HCT116 (cell line): ENCODE results near the gene TAF15. TPM values are rescaled to one million over a fixed set of nuclear protein-coding genes. Genes with fewer than 3 reads are reported as not detected.

Experiments
- ATAC-seq: fragments of 200-7000 bp; cut with Tn5 transposase; 2 replicates; pipeline ENCODE4 v1.9.1; 2020; ENCODE audit warnings: mild to moderate bottlenecking, moderate library complexity
- BruUV-seq: library from RNA; stranded (reverse); fragments of 400-500 nt; replicated peaks from 2 replicates; lab custom pipeline; 2021; lab: Mats Ljungman, UMichigan
- CTCF ChIA-PET: fragments of 300-600 bp; sonication (Branson Sonifier 250); formaldehyde crosslinking; loops from one replicate; lab custom pipeline; 2021; ENCODE audit warnings: antibody characterized with exemption; lab: Charles Lee
- POLR2A ChIA-PET: fragments of 300-600, 350-600 bp; sonication (Branson Sonifier 250); formaldehyde crosslinking; loops from one replicate; lab custom pipeline; 2021; ENCODE audit warnings: antibody characterized with exemption; lab: Charles Lee
- RAD21 ChIA-PET, 2 experiments: fragments of 300-600 bp; sonication (Branson Sonifier 250); formaldehyde crosslinking; loops; one replicate each; lab custom pipeline; 2023; ENCODE audit warnings: low total read pairs in 2 of 2; ENCODE audit not compliant: uncharacterized antibody in 2 of 2, unreplicated experiment in 2 of 2, low non-redundant PET in 1 of 2; lab: Charles Lee
- DNase-seq: peaks from one replicate; pipeline ENCODE4 v3.0.0-alpha.2; 2010; ENCODE audit warnings: low read depth, low spot score
- H2AFZ ChIP-seq: fragments of 200-600 bp; shearing (Covaris generic), sonication (generic); 2 replicates; pipeline ENCODE4 v1.6.1; 2017; ENCODE audit warnings: low read depth, mixed run types, mixed read lengths, antibody characterized with exemption, low read length; ENCODE audit not compliant: poor library complexity, severe bottlenecking
- H3K27ac ChIP-seq: 2 replicates; pipeline ENCODE4 v1.5.1; 2012; ENCODE audit warnings: low read depth, low read length
- H3K27me3 ChIP-seq: fragments of 200-600 bp; sonication (generic); 2 replicates; pipeline ENCODE4 v1.6.1; 2016; ENCODE audit warnings: mixed run types, low read length, mixed read lengths; ENCODE audit not compliant: insufficient read depth
- H3K36me3 ChIP-seq, 2 experiments: fragments of 200-500 bp in 1 of 2; fragments of 200-600 bp in 1 of 2; sonication (Bioruptor generic) in 1 of 2; sonication (generic) in 1 of 2; 2 replicates each; pipeline versions ENCODE4 v1.5.1 to v1.6.1; 2014 to 2016; ENCODE audit warnings: low read length in 2 of 2, inconsistent platforms in 1 of 2, mixed read lengths in 1 of 2, mixed run types in 1 of 2; ENCODE audit not compliant: insufficient read depth in 2 of 2, control insufficient read depth in 1 of 2
- H3K4me1 ChIP-seq, 2 experiments: fragments of 200-600 bp in 1 of 2; sonication (generic) in 1 of 2; 2 replicates each; pipeline versions ENCODE4 v1.5.1 to v1.6.1; 2012 to 2017; ENCODE audit warnings: low read length in 2 of 2, inconsistent platforms in 1 of 2, mild to moderate bottlenecking in 1 of 2, mixed read lengths in 1 of 2, mixed run types in 1 of 2, moderate library complexity in 1 of 2; ENCODE audit not compliant: insufficient read depth in 2 of 2, control insufficient read depth in 1 of 2
- H3K4me2 ChIP-seq: fragments of 200-600 bp; sonication (generic); 2 replicates; pipeline ENCODE4 v1.6.1; 2017; ENCODE audit warnings: mixed run types, low read length, mixed read lengths
- H3K4me3 ChIP-seq, 2 experiments: fragments of 200-600 bp in 1 of 2; sonication (generic) in 1 of 2; replicated peaks in 1 of 2; 2 replicates each; pipeline ENCODE4 v1.5.1; 2011 to 2016; ENCODE audit warnings: low read length in 2 of 2, control low read depth in 1 of 2, low read depth in 1 of 2, mild to moderate bottlenecking in 1 of 2, mixed read lengths in 1 of 2, mixed run types in 1 of 2
- H3K79me2 ChIP-seq: fragments of 200-600 bp; sonication (generic); 2 replicates; pipeline ENCODE4 v1.6.1; 2017; ENCODE audit warnings: mild to moderate bottlenecking, mixed run types, low read length, moderate library complexity, mixed read lengths; ENCODE audit not compliant: insufficient read depth
- H3K9ac ChIP-seq: fragments of 200-600 bp; sonication (generic); 2 replicates; pipeline ENCODE4 v1.6.1; 2016; ENCODE audit warnings: low read length, mixed read lengths
- H3K9me2 ChIP-seq: fragments of 200-600 bp; sonication (generic), shearing (Covaris generic); 2 replicates; pipeline ENCODE4 v1.6.1; 2017; ENCODE audit warnings: mixed run types, mild to moderate bottlenecking, moderate library complexity; ENCODE audit not compliant: insufficient read depth
- H3K9me3 ChIP-seq, 2 experiments: fragments of 200-500 bp in 1 of 2; fragments of 200-600 bp in 1 of 2; sonication (Bioruptor generic) in 1 of 2; sonication (generic) in 1 of 2; 2 replicates each; pipeline ENCODE4 v1.6.1; 2014 to 2017; ENCODE audit warnings: low read length in 2 of 2, mixed read lengths in 2 of 2, inconsistent platforms in 1 of 2, low read depth in 1 of 2, mild to moderate bottlenecking in 1 of 2, mixed run types in 1 of 2, moderate library complexity in 1 of 2; ENCODE audit not compliant: control insufficient read depth in 1 of 2, insufficient read depth in 1 of 2
- H4K20me1 ChIP-seq: fragments of 200-600 bp; sonication (generic), shearing (Covaris generic); 2 replicates; pipeline ENCODE4 v1.6.1; 2017; ENCODE audit warnings: mixed run types, mild to moderate bottlenecking, moderate library complexity; ENCODE audit not compliant: insufficient read depth
- CBX3 ChIP-seq: IDR thresholded peaks from 2 replicates; pipeline ENCODE4 v1.6.1; 2012; ENCODE audit warnings: low read depth
- CEBPB ChIP-seq: IDR thresholded peaks from 2 replicates; pipeline ENCODE4 v1.6.1; 2012; ENCODE audit warnings: low read depth
- EGR1 ChIP-seq: IDR thresholded peaks from 2 replicates; pipeline ENCODE4 v1.6.1; 2012; ENCODE audit warnings: low read depth
- ELF1 ChIP-seq: IDR thresholded peaks from 2 replicates; pipeline ENCODE4 v1.6.1; 2012; ENCODE audit warnings: low read depth, borderline replicate concordance
- JUND ChIP-seq: IDR thresholded peaks from 2 replicates; pipeline ENCODE4 v1.6.1; 2012
- POLR2A ChIP-seq: IDR thresholded peaks from 2 replicates; pipeline ENCODE4 v1.7.0; 2011; ENCODE audit warnings: borderline replicate concordance; ENCODE audit not compliant: insufficient read depth, insufficient read length; ENCODE audit errors: extremely low read depth
- POLR2AphosphoS5 ChIP-seq: IDR thresholded peaks from 2 replicates; pipeline ENCODE4 v1.6.1; 2011; ENCODE audit warnings: mild to moderate bottlenecking, low read depth, low read length, moderate library complexity
- ZFX ChIP-seq: fragments of 450-650 bp; IDR thresholded peaks from 2 replicates; pipeline ENCODE4 v1.6.1; 2017
- ZNF274 ChIP-seq: fragments of 200-500 bp; sonication (Bioruptor generic); IDR thresholded peaks from 2 replicates; pipeline ENCODE4 v1.6.1; 2014; ENCODE audit warnings: mild to moderate bottlenecking, low read depth, low read length, inconsistent platforms
- intact Hi-C: fragments of 100-400 bp; cut with micrococcal nuclease; formaldehyde crosslinking; loops from 2 replicates; pipeline ENCODE4 v1.10.0; 2022
- total RNA-seq: library from RNA; stranded (reverse); gene quantifications from one replicate; pipeline ENCODE4 v1.2.1, GENCODE V29; 2021; ENCODE audit not compliant: unreplicated experiment
- TF ChIP-seq, protein P1 (sequence below): IDR thresholded peaks from 2 replicates; pipeline ENCODE4 v1.6.1; 2012
- TF ChIP-seq, protein P2 (sequence below): IDR thresholded peaks from 2 replicates; pipeline ENCODE4 v1.6.1; 2012
- TF ChIP-seq, protein P3 (sequence below): IDR thresholded peaks from 2 replicates; pipeline ENCODE4 v1.6.1; 2011; ENCODE audit warnings: mild to moderate bottlenecking, low read length, moderate library complexity; ENCODE audit not compliant: insufficient replicate concordance; ENCODE audit errors: extremely low read depth

Gene TAF15
- total RNA-seq, 1 experiment from 2014 or later = 346 TPM

DNA sequence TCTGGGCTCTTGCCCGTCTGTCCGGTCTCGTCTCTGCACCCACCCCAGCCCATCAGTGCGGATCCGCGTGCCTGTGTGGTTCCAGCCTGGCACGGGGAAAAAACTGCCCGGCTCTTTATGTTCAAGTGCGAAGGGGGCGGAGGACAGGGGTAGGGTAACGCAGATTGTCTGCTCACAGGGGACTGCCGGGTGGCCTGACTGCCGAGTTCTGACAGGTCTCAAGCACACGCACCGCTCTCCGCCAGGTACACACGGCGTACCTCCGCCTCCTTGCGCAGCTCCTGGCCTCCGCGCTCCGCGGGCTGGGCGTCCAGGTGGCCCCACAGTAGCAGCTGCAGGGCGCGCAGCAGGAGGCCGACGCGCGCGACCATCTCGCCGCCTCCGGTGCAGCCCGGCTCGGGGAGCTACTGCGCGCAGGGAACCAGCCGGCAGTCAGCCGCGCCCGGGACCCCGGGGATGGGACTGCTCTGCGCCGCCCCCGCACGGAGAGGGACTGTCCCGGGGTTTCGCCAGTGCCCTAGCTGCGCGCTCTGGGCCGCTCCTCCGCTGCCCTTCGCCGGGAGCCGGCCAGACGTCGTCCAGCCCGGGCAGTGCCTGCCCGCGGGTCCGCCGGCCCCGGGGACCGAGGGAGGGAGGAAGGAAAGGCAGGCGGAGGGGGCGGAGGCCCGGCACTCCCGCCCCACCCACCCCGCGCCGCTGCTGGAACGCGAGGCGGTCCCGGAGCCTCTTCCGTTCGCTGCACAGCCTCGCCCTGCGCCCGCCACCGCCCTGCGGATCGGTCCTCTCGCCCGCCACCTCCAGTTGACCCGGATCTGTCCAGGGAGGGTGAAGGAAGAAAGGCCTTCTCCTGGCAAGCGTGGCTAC is 14.0 kb upstream of the TAF15 start, which contains the start of gene MMP28:
MMP28 (minus strand) TSS at position 635 of the 864 bp plus-strand sequence; CDS start at position 371, 264 bp downstream.
- ChIA-PET CTCF (interaction anchor here (0.7 to 1.7 kb wide), 3 partner anchors 9 to 31 kb away, joined by 3 to 5 read pairs (median 3); no protein-coding TSS in a partner anchor), POLR2A (interaction anchor here (1.0 to 3.6 kb wide), 2 partner anchors 8 to 14 kb away, joined by 3 to 14 read pairs; partner anchors contain the start of gene TAF15), RAD21 (no interaction called here)
- H3K9me3 ChIP-seq = no peaks in the 10 kb centered on the region
- peaks cover 7 to 32% of the 10 kb centered on the region in 2 experiments for H3K4me1 ChIP-seq
- peak within 1 kb of the TSS; percentile 46 to 68 for H3K4me3 ChIP-seq
- peak within 1 kb of the TSS; percentile 43; the same call in 1 of the 2 replicates for H3K9ac ChIP-seq
- TF ChIP-seq CEBPB (no peak), ZFX (no peak), EGR1 (peak; percentile 81), ZNF274 (no peak), CBX3 (no peak), JUND (no peak), POLR2A (no peak), ELF1 (no peak), POLR2AphosphoS5 (peak; percentile 37; the same call in 1 of the 2 replicates)
- TF ChIP-seq, protein P1, sequence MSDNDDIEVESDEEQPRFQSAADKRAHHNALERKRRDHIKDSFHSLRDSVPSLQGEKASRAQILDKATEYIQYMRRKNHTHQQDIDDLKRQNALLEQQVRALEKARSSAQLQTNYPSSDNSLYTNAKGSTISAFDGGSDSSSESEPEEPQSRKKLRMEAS = peak; percentile 41; the same call in 1 of the 2 replicates
- TF ChIP-seq, protein P2, sequence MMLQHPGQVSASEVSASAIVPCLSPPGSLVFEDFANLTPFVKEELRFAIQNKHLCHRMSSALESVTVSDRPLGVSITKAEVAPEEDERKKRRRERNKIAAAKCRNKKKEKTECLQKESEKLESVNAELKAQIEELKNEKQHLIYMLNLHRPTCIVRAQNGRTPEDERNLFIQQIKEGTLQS = no peak
- TF ChIP-seq, protein P3, sequence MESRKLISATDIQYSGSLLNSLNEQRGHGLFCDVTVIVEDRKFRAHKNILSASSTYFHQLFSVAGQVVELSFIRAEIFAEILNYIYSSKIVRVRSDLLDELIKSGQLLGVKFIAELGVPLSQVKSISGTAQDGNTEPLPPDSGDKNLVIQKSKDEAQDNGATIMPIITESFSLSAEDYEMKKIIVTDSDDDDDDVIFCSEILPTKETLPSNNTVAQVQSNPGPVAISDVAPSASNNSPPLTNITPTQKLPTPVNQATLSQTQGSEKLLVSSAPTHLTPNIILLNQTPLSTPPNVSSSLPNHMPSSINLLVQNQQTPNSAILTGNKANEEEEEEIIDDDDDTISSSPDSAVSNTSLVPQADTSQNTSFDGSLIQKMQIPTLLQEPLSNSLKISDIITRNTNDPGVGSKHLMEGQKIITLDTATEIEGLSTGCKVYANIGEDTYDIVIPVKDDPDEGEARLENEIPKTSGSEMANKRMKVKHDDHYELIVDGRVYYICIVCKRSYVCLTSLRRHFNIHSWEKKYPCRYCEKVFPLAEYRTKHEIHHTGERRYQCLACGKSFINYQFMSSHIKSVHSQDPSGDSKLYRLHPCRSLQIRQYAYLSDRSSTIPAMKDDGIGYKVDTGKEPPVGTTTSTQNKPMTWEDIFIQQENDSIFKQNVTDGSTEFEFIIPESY = no peak
- peak within 1 kb of the TSS; percentile 79 for H2AFZ ChIP-seq
- H3K36me3 ChIP-seq = no peaks in the 10 kb centered on the region
- no peak for DNase-seq
- no peaks in the 10 kb centered on the region for H4K20me1 ChIP-seq
- H3K79me2 ChIP-seq = no peaks in the 10 kb centered on the region
- intact Hi-C loops = no loop called here
- H3K9me2 ChIP-seq = no peaks in the 10 kb centered on the region
- ATAC-seq = peak; percentile 81
- H3K27ac ChIP-seq = no peak within 1 kb of the TSS; the same call in 1 of the 2 replicates
- H3K27me3 ChIP-seq = no peaks in the 10 kb centered on the region
- BruUV-seq = no TSS peak
- H3K4me2 ChIP-seq = peak within 1 kb of the TSS; percentile 96
